GM19328 (cell line): Measurements from ENCODE around the gene ZNF518B.
A peak's percentile ranks its signal among the peaks of the same experiment; 100 is the strongest.

Source experiments
- ATAC-seq: cut with Tn5 transposase; IDR thresholded peaks from one replicate; pipeline ENCODE4 v1.9.1; 2021; ENCODE audit warnings: mild to moderate bottlenecking, moderate library complexity; ENCODE audit not compliant: unreplicated experiment

Gene ZNF518B, protein sequence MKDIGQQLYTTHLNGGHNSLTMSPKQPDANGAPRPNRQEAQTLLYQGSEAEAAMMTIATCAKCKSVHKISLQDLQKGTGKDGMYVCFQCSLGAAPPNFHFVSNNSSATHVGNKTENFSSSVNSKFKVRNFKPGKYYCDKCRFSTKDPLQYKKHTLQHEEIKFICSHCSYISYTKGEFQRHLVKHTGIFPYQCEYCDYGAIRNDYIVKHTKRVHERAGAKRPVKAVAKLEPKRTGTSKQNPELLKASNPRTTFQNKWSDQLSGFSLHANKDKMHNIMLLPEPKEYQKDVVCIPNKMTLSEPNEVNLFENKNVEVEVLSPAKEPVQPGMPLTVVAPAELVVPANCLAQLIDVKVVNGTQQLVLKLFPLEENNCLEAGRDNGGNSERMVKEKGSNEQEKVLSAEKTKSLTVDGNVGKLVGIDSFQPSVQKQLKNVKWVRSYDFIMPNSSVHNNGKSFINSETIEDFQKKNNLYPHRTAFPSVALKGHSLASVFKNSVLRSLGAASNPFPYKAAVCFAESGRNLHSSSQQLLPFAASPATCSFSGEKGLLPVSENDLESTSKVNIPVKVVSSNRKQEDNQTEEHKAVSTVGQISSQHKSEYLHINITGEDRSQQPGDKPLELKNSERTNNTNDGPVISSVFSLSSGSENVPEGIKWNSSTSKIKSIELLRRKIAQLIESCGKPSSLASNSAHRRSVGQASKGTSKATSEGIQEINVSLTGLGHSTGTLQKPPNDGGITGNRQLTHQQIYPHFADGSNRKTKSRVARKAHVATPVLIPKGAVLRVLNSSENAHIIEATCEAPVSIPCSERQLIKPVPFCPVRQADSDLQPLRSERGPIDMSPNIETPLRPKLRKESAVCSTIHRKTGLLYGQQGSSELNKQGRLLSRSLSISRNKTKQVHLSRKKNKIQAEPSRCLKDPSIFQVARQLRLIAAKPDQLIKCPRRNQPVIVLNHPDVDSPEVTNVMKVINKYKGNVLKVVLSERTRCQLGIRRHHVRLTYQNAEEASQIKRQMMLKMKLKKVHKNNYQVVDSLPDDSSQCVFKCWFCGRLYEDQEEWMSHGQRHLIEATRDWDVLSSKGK

GRCh38 chr4:10457255-10457801 is at the start of gene ZNF518B:
Gene ZNF518B (minus strand): TSS chr4:10457426. CDS start chr4:10446328, 11,098 bp downstream.
- ATAC-seq, result peak; percentile 73

DNA sequence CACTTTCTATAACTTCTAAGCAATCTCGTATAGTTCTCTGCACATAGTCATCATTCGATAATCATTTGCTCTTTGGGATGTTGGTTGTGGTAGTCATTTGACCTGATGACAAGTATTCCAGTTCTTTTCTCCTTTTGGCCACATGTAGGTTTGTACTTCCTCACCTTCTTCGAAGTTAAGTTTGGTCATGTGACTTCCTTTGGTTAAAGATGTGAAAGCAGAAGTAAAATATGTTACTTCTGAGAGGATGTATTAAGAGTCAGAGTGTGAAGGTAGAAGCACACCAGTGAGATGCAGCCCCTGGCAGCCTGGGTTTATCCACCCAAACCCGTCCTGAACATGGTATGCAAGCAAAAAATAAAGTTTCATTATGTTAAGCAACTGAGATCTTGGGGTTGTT is 48.9 kb upstream of the ZNF518B start:
- ATAC-seq, result no peak

- no peak for ATAC-seq
Measured at GRCh38 chr4:10504570-10505179, 47.4 kb upstream of the ZNF518B start.

GRCh38 chr4:10502717-10503116 is 45.5 kb upstream of the ZNF518B start:
- no peak for ATAC-seq

DNA sequence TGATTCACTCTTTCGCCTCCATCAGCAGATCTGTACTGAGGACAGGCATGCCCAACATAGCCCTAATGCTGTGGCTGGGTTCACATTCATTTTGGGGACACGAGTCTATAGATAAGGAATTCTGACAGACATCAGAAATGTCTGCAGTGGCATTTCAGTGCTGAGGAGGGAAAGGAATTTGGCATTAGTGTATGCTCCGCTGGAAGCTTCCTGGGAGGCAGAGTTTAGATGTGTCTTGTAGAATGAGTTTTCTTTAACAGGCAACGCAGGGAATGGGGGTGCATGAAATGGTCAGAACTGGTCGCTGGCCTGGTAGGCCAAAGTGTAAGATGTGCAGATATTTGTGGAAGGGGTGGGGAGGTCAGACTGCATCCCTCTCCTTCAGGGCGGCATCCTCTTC is 43.5 kb upstream of the ZNF518B start:
- no peak for ATAC-seq

- ATAC-seq, result no peak
Measured at GRCh38 chr4:10496200-10496599, 39.0 kb upstream of the ZNF518B start.

- no peak for ATAC-seq
Measured at GRCh38 chr4:10495651-10496050, 38.4 kb upstream of the ZNF518B start.

DNA sequence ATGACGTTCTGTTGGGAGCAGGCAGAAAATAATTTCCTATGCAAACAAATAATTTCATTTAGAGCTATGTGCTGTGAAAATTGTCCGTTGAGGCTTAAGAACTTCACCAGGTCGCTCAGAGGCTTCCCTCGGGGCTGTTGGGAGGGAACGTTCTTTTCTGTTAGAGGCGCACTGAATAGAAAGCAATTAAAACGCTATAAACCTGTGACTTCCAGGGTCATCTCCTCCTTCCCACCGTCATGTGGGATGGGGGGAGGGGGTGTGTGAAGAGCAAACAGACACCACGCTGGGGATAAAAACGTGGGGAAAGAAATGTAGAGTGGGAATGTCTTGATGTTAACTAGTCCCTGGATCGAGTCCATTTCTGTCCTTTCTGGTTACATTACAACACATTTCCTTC is 35.2 kb upstream of the ZNF518B start:
- no peak for ATAC-seq

GRCh38 chr4:10491401-10491800 is 34.2 kb upstream of the ZNF518B start:
- ATAC-seq, result no peak

DNA sequence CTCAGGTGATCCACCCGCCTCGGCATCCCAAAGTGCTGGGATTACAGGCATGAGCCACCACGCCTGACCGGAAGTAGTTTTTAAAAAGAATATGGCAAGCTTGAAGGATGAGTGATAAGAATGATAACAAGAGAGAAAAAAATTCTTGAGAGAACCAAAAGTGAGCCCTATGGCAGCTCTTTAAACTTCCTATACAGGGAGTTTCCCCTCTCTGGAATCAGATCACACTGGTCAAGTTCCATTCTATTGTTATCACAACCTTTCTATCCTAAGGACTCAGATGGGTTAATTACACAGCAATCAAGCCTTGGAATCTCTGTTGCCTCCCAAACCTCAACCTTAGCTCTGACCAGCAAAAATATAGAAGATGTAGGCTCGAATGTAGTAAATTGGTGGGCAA is 33.8 kb upstream of the ZNF518B start:
- no peak for ATAC-seq

GRCh38 chr4:10482913-10483312 is 25.7 kb upstream of the ZNF518B start:
- no peak for ATAC-seq

GRCh38 chr4:10480616-10481015 is 23.4 kb upstream of the ZNF518B start:
- ATAC-seq, result no peak

DNA sequence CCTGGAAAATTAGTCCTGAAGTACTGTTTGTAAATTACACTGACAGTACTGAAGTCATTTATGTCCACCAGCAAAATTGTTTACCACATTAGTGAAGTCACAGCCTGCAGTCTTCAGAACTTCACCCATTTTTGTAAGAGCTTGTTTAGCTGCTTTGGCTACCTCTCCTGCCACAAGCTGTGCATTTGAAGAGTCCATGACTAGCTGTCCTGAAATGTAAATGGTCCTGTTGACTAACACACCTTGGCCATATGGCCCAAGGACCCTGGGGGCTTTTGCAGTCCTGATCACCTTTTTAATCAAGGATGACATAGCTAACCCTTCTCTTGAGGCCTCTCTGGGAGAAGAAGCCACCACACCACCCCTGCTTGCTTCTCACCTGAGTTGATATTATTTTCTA is 21.4 kb upstream of the ZNF518B start:
- no peak for ATAC-seq

DNA sequence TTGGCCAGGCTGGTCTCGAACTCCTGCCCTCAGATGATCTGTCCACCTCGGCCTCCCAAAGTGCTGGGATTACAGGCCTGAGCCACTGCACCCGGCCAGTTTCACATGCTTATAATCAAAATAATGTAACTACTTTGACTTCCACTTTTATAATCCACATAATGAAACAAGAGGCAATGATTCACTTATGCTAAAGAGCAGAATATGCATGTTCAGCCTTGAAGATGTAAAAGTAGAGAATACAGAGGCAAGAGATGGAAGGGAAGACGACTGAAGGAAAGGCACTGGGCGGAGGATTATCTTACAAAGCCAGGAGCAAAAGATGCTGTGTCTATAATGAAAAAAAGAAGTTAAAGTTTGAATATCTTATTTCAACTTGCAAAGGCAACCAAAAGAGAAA is 13.3 kb upstream of the ZNF518B start:
- ATAC-seq, result no peak

DNA sequence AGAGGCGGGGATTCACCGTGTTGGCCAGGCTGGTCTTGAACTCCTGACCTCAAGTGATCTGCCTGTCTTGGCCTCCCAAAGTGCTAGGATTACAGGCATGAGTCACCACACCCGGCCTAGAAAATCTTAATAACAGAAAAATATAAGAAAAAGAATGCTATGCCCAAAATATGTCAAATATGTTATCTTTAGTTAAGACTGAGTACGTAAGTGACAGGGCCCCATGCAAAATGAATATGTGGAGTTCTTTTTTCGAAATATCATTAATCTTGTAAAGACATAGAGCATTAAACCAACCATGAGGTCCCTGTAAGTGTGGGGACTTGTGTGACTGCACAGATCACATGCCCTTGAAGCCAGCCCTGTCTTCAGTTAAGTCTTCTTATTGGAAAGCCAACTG is 8.9 kb upstream of the ZNF518B start:
- ATAC-seq, result no peak

DNA sequence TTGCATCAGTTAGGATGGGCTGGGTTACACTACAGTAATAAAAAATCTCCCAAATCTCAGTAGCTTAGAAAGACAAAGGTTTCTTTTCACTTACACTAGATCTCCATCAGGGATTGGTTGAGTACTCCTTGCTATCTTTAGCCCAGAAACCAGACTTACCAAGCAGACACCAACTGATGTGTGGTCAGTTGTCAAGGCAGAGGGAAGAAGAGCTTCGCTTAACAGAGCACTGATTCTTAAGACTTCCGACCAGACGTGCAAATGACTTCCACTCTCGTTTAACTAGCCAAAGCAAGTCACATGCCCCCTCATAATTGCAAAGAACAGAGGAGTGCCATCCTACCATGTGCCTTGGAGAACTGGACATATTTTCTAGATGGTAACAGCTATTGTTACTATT is 5.7 kb upstream of the ZNF518B start:
- no peak for ATAC-seq

GRCh38 chr4:10461850-10462400 is 4.7 kb upstream of the ZNF518B start:
- no peak for ATAC-seq

- ATAC-seq, result peak; percentile 51
Measured at GRCh38 chr4:10461091-10461849, 4.0 kb upstream of the ZNF518B start.

DNA sequence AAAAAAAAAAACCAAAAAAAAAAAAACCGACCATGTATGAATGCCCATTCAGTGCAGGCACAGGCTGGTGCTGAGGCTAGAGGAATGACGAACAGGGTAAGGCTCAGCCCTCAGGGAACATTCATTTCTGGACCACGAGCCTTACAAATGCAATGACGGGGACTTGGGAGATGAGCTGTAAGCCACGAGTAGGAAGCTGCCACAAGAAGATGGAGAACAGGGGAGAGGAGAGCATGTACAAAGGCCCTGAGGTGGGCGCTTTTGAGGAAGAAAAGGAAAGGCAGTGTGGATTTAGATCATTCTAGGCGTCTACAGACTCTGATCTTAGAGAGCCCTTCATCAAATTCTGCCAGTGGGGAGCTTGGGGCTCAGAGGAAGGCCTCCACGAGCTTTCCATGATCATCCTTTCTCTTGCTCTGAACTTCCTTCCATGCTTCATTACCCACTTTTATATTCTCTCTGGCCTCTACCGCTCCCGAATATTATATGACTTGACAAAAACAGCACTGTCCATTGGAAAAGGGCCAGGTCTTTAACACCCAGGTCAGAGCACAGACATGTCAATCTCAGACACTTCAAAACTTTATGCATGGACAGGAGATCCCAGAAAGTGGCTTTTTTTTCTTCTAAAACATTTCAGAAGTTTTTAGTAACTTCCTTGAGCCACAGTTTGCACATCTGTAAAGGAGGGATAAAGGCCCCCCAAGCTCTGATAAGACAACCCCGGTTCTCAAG is 3.3 kb upstream of the ZNF518B start:
- ATAC-seq, result no peak
